Dermis blood vessel endothelial cell (primary cell): ENCODE measurements around the gene UNC13A. TPM values are rescaled to one million over a fixed set of nuclear protein-coding genes. Genes with fewer than 3 reads are reported as not detected.

Source experiments
- DNase-seq: peaks from one replicate; pipeline ENCODE4 v3.0.0; 2010
- total RNA-seq: library from RNA; depleted of rRNA; stranded (reverse); fragments of >200 nt; gene quantifications from 2 replicates; pipeline ENCODE4 v1.2.3, GENCODE V29; 2014

Gene UNC13A
- total RNA-seq, 1 donor from 2014 or later: under 0.01 TPM

- DNase-seq: peak; percentile 80
Measured at GRCh38 chr19:17703824-17704463, 15.8 kb upstream of the UNC13A start.

- no peak for DNase-seq
Measured at GRCh38 chr19:17695198-17695597, 7.0 kb upstream of the UNC13A start.

GRCh38 chr19:17692566-17692965 lies 4.4 kb upstream of the UNC13A start:
- no peak for DNase-seq

GRCh38 chr19:17688853-17689595 lies 870 bp upstream of the UNC13A start:
- DNase-seq: no peak

- no peak for DNase-seq
Measured at GRCh38 chr19:17687141-17687856, 855 bp downstream of the UNC13A start.

GRCh38 chr19:17686592-17687024 lies 1.5 kb downstream of the UNC13A start:
- DNase-seq: peak; percentile 19

- no peak for DNase-seq
Measured at GRCh38 chr19:17686023-17686521, 2.1 kb downstream of the UNC13A start.

- no peak for DNase-seq
Measured at GRCh38 chr19:17685451-17686022, 2.6 kb downstream of the UNC13A start.

GRCh38 chr19:17684256-17684655 lies 3.9 kb downstream of the UNC13A start:
- DNase-seq: no peak

- DNase-seq: no peak
Measured at GRCh38 chr19:17683078-17683477, 5.1 kb downstream of the UNC13A start.

- DNase-seq: no peak
Measured at GRCh38 chr19:17682273-17682672, 5.9 kb downstream of the UNC13A start.

GRCh38 chr19:17681505-17682125 lies 6.5 kb downstream of the UNC13A start:
- peak; percentile 70 for DNase-seq

GRCh38 chr19:17680230-17680722 lies 7.9 kb downstream of the UNC13A start:
- peak; percentile 85 for DNase-seq

GRCh38 chr19:17679526-17680229 lies 8.5 kb downstream of the UNC13A start:
- no peak for DNase-seq

GRCh38 chr19:17678836-17679235 lies 9.3 kb downstream of the UNC13A start:
- no peak for DNase-seq

- peak; percentile 29 for DNase-seq
Measured at GRCh38 chr19:17677002-17677401, 11.2 kb downstream of the UNC13A start.

GRCh38 chr19:17676295-17676694 lies 11.9 kb downstream of the UNC13A start:
- DNase-seq: no peak

- no peak for DNase-seq
Measured at GRCh38 chr19:17673937-17674799, 14.0 kb downstream of the UNC13A start.

- peak; percentile 61 for DNase-seq
Measured at GRCh38 chr19:17671906-17672305, 16.2 kb downstream of the UNC13A start.

GRCh38 chr19:17669419-17669818 lies 18.7 kb downstream of the UNC13A start:
- no peak for DNase-seq

GRCh38 chr19:17665058-17665457 lies 23.1 kb downstream of the UNC13A start:
- DNase-seq: no peak
